Skin of body (tissue), 2 donors: ENCODE results near the gene ISG20. TPM values are rescaled to one million over a fixed set of nuclear protein-coding genes. Genes with fewer than 3 reads are reported as not detected.
"Not testable (repeated sequence)": the region's sequence is repeated elsewhere in the genome, so short reads cannot be mapped to it uniquely, and the experiment has no call there.

ENCODE experiments used
- DNase-seq: peaks from one replicate; lab custom pipeline; 2025; lab: John Stamatoyannopoulos, UW
- total RNA-seq: library from RNA; depleted of rRNA; stranded (reverse); fragments of >200 nt; gene quantifications from one replicate; pipeline ENCODE4 v1.2.3, GENCODE V29; 2014

ISG20 gene
- total RNA-seq, 1 donor from 2014 or later, result 3.5 TPM

DNA sequence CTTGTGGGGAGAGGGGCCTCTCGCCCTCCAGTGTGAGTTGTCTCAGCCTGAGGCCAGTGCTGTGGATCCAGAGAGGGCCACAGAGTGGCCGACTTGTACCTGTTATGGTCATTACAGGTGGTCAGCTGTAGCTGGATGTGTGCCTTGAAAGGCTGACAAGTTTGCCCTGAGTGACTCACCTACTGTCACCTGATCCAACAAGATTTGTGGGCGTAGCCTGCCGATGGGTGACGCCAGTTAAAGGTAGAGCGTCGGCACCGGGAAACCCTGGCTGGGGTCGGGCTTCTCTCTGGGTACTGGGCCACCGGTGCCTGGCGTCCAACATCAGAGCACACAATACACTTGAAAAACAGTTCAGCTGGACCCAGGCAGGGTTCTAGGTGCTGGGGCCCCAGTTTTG is 2.8 kb upstream of the ISG20 start:
- DNase-seq, result no peak

DNA sequence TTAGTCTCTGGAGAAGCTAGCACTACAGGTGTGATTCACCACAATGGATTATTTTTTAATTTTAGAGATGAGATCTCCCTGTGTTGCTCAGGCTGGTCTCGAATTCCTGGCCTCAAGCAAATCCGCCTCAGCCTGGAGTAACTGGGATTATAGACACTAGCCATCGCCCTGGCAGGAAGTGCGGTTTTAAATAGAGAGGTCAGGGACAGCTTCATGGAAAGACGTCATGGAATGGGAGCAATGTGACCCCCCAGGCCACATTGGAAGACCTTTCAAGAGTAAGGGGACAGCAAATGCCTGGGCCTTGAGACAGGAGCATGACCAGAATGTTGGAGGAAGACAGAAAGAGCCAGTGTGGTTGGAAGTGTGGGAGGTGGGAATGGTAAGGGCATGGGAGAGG is 2.2 kb upstream of the ISG20 start:
- DNase-seq, result no peak

DNA sequence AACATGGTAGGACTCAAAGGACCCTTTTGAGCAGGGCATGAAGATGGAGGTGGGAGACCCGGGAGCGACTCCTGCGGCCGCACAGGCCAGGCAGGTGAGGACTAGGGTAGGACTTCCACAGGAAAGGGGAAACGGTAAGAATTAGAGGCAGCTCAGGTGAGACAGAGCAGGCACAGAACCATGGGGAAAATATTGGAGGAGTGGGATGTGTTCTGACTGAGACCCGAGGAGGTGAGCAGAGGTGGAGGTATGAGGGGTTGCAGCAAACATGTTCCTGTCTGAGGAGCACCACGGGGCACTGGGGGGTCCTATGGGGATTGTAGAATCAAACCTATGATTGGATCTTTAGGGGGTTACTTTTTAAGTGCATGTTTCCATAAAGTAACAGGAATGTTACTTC is 1.4 kb upstream of the ISG20 start:
- no peak for DNase-seq

DNA sequence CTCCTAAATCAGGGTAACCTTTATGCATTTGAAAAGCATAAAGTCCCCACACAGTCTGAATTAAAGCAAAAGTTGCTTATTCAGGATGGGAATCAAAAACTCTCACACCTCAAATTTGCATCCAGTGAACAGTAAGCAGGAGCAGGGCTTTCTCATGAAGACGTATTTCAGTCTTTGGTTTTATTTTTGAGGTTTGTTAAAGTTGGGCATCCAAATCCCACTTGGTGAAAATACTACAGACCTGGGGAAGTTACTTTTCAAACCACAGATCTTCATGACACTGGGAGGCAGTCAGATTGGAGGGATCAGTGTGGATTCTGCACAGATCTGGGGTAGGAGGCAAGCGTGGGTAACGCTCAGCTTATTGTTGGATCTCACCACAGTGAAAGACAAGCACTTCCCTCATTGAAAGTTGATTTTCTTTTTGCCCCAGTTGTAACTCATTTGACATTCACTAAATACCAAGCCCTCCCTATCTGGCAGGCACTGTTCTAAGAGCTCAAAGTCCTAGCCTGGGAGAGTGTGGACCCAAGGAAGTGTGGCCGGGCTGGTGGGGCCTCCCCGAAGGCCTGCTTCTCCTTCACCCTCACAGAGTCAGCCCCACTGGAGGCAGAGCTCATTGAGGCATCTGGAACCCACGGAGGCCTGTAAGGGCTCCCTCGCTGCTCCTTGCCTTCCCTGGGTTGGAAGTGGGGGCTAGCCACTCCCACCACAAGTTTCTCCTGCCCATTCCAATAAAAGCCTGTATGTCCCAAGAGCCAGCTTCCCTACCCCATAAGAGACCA is 783 bp upstream of the ISG20 start:
- DNase-seq, result no peak

DNA sequence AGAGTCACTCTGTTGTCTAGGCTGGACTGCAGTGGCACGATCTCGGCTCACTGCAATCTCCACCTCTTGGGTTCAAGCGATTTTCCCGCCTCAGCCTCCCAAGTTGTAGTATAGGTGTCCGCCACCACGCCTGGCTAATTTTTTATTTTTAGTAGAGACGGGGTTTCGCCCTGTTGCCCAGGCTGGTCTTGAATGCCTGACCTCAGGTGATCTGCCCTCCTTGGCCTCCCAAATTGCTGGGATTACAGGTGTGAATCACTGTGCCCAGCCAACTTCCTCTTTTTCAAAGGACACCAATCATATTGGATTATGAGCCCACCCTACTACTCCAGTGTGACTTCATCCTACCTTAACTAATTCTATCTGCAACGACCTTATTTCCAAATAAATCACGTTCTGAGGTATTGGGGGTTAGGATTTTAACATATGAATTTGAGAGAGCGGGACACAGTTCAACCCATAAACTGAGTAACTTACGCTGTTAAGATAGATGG is 3.2 kb downstream of the ISG20 start:
- DNase-seq, result no peak

DNA sequence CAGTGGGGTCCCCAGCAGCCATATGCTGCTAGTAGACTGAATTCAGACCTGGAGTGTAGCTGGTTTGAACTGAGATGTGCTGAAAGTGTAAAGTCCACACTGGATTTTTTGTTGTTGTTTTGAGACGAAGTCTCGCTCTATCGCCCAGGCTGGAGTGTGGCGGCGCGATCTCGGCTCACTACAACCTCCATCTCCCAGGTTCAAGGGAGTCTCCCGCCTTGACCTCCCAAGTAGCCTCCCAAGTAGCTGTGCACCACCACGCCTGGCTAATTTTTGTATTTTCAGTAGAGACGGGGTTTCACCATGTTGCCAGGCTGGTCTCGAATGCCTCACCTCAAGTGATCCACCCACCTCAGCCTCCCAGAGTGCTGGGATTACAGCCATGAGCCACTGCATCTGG is 3.7 kb downstream of the ISG20 start:
- DNase-seq, result not testable (repeated sequence)

DNA sequence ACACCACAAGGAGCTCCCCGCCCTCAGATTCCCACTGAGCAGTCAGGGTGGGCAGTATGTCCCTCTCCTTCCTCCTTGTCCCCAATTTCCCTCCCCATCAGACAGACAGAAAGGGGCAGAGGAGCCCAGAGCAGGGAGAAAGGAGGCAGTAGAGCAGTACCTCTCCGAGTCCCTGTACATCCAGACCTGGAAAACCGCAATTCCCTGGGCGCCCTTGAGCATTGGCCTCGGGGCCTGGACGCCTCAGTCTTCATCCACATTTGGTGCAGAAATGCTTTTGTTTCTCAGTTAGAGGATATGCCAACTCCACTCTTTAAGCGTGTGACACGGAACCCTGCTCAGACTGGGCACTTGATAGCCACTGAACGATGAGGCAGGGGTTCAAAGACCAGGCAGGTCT is 5.9 kb downstream of the ISG20 start:
- DNase-seq, result no peak

DNA sequence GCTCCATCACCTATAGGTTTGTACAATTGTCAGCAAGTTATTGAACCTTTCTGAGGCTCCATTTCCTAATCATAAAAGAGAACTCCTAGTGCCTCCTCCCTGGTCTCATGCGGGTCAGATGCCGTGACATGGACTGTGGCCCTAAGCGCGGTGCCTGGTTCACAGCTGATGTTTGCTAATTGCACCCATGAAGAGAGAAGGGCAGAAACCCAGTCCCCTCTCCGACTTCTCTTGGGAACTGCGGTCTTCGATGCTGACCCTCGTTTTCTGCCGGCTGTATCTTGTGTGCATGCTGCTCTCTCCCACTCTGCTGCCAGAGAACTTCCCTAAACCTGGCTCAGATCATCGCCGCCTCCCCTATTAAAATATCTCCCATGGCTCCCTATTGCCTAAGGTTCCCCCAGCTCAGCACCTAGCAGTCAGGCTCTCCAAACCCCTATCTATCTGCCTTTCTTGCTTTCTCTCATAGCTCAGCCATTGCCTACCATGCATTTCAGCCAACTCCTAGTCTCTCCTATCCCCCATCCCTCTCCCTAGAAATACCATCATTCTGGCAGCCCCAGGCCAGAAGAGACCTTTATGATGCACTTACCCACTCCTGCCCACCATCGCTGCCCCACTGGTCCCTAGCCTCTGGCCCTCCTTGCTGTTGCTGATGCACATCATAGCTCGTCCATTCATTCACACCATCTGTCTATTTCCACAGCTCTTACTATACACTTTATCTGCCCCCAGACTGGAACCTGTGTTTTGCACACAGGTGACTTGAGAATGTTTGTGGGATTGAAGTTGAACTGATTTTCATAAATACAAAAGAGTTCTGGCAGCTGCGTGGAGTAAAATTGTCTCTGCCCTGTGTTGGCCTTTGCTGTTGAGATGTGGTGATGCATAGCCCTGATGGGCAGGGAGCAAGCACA is 6.6 kb downstream of the ISG20 start:
- no peak for DNase-seq

DNA sequence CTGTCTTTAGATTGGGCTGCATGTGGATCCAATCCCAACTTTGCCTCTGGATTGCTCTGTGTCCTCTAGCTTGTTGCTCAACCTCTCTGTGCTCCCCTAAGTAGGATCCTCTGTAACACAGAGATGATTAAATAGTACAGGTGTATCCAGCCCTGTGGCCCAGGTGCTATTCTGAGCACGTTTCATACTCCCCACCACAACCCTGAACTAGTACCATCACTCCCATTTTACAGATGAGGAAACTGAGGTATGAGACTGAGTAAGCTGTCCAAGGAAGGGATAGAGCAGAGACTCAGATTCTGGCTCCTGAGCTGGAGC is 7.2 kb downstream of the ISG20 start:
- no peak for DNase-seq

DNA sequence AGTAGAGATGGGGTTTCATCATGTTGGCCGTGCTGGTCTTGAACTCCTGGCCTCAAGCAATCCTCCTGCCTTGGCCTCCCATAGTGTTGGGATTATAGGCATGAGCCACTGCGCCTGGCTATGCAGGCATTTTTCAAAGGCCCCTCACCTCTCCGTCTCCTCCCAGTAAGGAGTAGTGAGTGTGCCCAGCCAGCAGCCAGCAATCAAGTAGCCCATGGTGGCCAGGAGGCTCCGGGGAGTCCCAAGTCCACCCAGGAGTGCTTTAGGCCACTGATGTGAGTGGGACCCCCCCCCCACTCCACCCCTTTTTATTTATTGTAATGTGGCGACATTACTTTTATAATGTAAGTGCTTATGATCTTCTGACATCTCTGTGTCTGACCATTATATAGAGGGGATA is 8.1 kb downstream of the ISG20 start:
- no peak for DNase-seq

DNA sequence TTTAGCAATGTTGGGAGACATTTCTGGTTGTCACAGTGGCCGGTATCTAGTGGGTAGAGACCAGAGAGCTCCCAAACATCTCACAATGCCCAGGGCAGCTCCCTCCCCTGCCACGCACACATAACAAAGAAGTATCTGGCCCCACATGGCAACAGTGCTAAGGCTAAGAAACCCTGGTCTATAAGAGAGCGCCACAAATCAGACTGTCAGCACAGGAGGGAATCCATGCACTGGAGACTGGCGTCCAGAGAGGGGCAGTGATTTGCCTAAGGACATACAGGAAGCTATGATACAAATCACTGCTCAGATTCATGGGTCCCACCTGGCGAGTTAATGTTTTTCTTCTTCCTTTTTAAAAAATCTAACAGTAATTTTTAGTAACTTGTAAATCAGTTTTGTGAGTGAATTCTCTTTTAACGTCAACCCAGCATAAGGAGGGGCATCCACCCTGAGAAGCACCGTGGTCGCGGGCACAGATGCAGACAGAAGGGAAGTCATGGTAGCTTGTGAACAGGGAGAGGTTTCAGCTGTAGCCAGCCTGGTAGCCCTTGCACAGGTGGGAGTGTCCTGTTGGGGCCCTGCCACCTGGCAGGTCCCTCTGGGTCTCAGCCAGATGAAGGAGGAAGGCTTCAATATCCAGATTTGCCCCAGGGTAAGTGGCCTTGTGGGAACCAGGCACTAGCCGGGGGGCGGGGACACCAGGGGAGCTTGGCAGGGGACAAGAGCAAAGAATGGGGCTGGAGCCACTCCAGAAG is 8.7 kb downstream of the ISG20 start:
- DNase-seq, result no peak

DNA sequence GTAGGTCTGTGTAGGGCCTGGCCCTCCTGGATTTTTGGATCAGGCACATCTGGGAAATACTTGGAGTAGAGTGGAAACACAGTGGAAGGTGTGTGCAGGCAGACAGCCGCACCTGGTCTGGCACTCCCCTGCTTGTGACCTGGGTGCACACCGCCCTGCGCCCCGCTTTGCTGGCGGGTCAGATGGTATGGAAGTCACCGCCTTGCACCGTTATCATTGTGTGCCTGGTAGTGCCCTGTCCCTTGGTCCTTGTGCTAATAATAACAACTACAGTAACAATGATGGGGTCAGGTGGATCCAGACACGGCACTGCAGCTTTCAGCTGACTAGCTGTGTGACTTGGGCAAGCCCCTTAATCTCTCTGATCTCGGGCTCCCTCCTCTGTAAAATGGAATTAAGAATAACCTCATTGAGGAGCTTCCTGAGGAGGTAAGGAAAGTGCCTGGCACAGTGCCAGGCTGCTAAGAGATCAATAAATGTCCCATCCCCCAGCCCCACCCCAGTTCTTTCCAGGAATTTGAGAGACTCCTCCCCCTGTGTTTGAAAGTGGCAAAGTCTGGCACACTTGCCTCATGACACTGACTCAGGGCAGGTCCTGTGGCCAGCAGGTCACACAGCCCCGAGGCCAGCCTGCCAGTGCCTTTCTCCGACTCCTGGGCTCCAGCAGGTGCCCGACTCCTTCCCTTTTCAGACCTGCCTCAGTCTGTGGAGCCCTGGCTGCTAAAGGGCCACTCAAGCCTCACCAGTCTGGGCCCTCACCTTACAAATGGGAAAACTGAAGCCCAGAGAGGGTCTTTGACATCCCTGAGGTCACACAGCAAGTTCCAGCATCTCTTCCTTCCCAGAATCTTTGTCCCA is 9.8 kb downstream of the ISG20 start:
- DNase-seq, result no peak

DNA sequence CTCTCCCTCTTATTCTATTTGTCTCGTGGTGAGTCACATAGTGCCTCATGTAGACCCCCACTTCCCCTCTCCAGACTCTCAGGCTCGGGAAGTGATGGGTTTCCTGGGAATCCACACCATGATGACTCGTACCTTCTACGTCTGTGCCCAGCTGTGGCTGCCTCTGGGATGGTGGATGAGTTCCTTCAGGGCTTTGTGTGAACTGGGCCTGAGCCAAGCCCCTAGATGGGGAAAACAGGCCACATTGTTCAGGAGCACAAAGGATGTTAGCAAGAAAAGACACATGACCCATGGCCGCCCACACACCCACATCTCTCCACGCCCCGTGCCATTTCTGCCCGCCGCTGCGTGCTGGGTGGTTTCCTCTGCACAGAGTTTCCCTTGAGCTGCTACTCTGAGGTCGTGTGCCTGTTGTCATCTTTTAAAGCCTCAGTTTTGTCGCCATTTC is 10.5 kb downstream of the ISG20 start:
- DNase-seq, result no peak

DNA sequence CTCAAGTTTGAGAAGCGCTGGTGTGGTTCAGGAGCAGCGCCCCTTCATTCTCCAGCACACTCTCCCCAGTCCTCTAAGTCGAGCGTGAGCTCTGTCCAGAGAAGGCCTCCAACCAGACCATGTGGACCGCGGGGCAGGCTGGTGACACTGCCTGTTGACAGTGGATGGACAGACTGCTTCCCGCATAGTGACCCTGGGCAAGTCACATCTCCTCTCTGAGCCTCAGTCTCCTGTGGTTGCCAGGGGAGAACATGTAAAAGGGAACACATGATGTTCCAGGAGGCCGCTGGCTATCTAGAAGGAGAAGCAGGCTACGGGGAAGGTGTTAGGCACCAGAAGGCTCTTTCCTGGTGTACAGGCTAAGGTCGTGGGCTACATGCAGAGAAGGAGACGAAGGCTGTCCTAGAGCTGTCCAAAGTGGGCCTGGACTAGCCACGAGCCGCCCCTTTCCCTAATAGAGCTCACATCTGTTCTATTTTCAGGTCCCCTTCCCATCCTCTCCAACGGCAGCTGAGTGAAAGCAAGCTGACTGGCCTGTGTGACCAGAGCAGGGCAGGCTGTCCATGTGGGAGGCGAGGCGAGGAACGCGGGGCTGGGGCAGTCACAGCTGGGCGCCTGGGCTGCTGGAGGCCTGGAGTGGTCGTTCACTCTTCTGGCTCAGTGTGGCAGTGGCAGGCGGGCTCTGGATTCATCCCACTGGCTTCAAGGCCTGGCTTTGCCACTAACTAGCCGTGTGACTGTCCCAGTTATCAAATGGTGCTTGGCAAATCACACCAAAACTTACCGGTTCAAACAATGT is 11.1 kb downstream of the ISG20 start:
- no peak for DNase-seq

DNA sequence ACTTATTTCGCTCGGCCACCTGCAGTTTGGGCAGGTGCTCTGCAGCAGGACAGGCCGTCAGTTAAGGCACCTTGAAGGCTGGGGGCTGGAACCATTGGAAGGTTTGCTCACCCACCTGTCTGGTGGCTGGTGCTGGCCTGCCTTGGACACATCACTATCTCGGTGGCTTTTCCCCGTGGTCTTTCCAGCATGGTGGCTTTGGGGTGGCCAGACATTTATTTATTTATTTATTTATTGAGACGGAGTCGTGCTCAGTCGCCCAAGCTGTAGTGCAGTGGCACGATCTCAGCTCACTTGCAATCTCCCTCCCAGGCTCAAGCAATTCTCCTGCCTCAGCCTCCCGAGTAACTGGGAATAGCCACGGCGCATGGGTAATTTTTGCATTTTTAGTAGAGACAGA is 11.7 kb downstream of the ISG20 start:
- DNase-seq, result no peak

DNA sequence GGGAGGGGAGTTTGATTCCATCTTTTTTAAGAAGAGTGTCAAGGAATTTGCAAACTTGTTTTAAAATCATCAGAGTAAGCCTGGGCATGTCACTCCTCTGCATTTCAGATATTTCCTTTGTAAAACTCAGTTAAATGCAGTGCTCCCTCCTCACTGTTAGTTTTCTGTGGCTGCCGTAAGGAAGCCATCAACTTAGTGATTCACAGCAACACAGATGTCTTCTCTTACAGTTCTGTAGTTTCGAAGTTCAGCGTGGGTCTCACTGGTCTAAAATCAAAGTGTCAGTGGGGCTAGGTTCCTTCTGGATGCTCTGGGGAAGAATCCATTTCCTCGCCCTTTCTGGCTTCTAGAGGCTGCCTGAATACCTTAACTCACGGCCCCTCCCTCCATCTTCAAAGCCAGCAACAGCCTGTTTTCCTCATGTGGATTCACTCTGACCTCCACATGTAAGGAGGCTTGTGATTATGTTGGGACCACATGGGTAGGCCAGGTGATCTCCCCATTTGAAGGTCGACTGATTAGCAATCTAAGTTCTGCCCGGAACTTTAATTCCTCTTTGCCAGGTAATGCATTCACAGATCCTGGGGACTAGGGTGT is 12.4 kb downstream of the ISG20 start:
- DNase-seq, result no peak

DNA sequence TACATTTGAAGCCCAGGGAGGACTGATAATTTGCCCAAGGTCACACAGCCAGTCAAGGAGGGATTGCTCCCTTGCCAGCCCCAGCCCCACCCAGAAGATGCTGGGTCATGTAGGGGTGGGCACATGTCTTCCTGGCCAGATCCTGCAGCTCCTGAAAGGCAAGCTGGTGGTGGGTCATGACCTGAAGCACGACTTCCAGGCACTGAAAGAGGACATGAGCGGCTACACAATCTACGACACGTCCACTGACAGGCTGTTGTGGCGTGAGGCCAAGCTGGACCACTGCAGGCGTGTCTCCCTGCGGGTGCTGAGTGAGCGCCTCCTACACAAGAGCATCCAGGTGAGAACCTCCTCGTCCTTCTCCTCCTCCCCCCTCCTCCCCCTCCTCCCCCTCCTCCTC is 13.2 kb downstream of the ISG20 start:
- DNase-seq, result no peak

DNA sequence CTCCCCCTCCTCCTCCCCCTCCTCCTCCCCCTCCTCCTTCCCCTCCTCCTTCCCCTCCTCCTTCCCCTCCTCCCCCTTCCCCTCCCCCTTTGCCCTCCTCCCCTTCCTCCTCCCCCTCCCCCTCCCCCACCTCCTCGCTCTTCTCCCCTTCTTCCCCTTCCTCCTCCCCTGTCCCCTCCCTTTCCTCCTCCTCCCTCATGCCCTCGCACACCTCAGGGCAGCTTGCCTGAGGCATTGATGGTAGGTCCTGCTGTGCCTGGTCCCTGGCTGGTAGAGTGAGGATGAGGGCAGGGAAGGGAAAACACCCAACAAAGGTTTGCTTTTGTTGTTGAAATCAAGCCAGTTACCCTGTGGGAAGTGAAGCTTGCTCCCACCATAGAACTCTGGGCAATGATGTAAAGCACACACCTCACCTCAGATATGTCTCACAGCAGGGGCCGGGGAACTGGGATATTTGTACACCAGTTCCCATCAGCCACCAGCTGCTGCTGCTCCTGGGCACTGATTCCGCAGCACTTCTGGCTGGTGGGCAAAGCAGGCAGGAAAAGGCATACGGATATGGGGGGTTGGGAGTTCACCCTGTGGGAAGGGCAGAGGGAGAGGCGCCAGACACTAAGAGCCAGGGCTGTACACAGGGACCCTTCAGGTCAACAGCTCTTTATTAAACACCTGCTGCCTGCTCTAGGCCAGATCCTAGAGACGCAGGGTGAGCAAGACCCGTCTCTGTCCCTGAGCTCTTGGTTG is 13.8 kb downstream of the ISG20 start:
- no peak for DNase-seq
